Measurements from ENCODE around the gene PHRF1. TPM values are rescaled to one million over a fixed set of nuclear protein-coding genes. Genes with fewer than 3 reads are reported as not detected.

The PHRF1 gene
- total RNA-seq, 2 experiments from 2014 or later = 25.6 to 26.1 TPM

DNA sequence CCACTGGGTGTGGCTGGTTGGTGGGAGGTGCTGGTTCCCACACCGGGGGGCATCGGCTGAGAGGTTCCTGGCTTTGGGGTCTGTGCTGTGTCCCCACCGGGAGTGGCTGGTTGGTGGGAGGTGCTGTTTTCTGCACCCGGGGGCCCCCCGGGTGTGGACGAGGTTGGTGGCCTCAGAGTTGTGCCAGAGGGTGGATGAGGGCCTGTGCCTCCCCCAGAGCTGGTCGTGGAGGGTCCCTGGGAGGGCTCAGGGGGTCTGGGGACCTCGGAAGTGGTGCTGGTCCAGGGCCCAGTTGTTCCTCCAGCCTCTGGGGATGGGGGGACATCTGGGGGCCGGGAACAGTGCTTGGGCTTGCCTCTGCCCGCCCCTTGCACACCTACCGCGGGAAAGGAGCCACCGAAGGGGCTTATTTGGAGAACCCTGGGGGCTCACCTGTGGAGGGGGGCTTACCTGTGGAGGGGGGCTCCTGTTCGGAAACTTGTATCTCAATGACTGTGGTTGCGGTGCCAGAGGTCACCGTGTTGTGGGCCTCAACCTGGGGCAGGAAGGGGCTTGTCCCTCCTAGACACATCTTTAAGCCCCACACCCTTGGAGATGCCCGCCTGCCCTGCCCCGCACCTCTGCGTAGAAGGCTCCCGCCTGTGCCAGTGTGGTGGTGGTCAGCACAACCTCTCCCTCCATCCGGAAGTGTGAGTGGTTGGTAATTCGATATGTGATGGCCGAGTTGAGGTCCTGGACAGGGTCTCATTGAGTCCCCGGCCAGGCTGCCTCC, 42.8 kb downstream of the PHRF1 start:
- Mint-ChIP-seq H3K9me3 (no peaks in the 10 kb centered on the region), H3K27me3 (ENCODE audit: low read depth) (peaks cover 3% of the 10 kb centered on the region), H3K4me3 (no peak overlapping the region), H3K4me1 (ENCODE audit: low read depth) (peaks cover 8% of the 10 kb centered on the region), H3K36me3 (ENCODE audit: low read depth) (peaks cover 10% of the 10 kb centered on the region), H3K27ac (no peak overlapping the region)
- no peak for DNase-seq
- CTCF ChIA-PET = no interaction called here
- intact Hi-C loops (cut with micrococcal nuclease) = no loop called here

DNA sequence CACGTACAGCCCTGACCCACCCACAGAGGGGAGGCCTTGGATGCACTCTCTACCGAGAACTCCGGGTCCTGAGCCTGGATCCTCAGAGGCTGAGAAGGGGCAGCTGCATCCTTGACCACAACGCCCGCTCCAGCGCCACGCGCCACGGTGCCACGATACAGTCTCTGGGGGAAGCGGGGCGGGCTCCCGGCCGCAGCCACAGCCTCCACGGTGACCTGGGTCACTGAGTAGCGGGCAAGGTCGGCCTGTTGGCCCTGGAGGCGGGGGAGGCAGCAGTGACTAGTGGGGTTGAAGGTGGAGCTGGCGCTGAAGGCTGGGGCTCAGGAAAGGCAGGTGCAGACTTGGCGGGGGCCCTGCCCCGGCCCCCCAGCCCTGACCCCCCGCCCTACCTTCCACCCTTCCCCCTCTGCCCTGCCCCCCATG, 43.4 kb downstream of the PHRF1 start:
- Mint-ChIP-seq H3K9me3 (no peaks in the 10 kb centered on the region), H3K27ac (no peak overlapping the region), H3K4me3 (no peak overlapping the region), H3K27me3 (ENCODE audit: low read depth) (peaks cover 3% of the 10 kb centered on the region), H3K36me3 (ENCODE audit: low read depth) (peaks cover 5% of the 10 kb centered on the region), H3K4me1 (ENCODE audit: low read depth) (peaks cover 2% of the 10 kb centered on the region)
- CTCF ChIA-PET = no interaction called here
- intact Hi-C loops (cut with micrococcal nuclease) = no loop called here
- no peak for DNase-seq

DNA sequence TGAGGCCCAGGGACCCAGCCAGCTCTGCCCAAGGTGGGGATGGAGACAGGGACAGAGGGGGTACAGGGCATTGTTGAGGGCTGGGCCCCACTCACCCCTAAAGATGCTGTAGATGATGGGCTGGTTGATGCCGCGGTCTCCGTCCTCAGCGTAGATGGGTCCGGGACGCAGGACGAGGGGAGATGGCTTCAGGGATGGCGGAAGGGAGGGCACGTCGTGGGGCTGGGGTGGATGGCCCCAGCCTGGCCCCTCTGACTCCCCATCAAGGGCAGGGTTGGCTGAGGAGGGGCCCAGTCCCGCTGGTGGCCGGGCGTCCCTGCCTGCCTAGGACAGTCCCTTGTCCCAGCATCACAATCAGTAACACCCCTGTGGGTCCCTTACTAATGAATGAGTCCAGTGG, 43.9 kb downstream of the PHRF1 start:
- intact Hi-C loops (cut with micrococcal nuclease) = no loop called here
- Mint-ChIP-seq H3K27ac (no peak overlapping the region), H3K4me3 (no peak overlapping the region), H3K9me3 (no peaks in the 10 kb centered on the region), H3K4me1 (ENCODE audit: low read depth) (peaks cover 2% of the 10 kb centered on the region), H3K27me3 (ENCODE audit: low read depth) (peaks cover 4% of the 10 kb centered on the region), H3K36me3 (ENCODE audit: low read depth) (peaks cover 5% of the 10 kb centered on the region)
- CTCF ChIA-PET = no interaction called here
- no peak for DNase-seq

DNA sequence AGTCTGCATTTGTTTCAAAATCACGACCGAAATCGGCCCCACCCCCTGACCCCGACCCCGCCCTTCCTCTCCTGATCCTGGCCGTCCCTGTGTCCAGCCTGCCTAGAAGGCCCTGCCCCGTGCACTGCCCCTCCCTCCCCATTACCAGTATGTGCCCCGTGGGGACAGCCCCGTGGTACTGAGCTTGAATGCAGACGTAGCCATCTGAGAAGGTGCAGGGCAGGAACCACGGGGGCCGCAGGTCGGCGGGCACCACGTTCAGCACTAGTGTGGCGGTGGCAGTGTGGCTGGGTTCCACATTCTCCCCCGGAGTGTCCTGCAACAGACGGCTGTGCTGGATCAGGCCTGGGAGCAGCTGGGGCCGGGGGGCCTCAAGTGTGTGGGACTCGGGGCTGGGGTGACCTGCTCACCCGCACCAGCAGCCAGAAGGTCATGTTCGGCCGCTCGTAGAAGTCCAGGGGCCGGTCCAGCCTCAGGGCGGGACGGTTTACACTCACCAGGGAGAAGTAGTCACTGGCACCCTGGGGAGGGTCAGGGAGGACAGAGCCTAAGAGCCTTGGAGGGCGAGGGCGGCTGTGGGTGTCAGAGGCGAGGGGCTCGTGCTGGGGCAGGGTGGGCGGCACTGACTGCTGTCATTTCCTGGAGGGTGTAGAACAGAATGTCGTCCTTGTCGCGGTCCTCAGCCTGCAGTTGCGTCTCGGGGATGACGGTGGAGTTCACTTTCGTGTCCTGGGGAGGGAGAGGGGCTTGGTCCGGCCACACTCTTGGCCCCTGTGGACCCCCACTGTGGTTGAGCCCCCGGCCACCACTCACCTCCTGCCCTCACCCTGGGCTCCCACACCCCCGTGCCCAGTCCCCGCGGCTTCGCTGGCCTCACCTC, 44.9 kb downstream of the PHRF1 start:
- Mint-ChIP-seq H3K27ac (no peak overlapping the region), H3K36me3 (ENCODE audit: low read depth) (peaks cover 2% of the 10 kb centered on the region), H3K4me1 (ENCODE audit: low read depth) (no peaks in the 10 kb centered on the region), H3K4me3 (no peak overlapping the region), H3K27me3 (ENCODE audit: low read depth) (peaks cover 10% of the 10 kb centered on the region), H3K9me3 (no peaks in the 10 kb centered on the region)
- no peak for DNase-seq
- CTCF ChIA-PET = no interaction called here
- intact Hi-C loops (cut with micrococcal nuclease) = no loop called here

DNA sequence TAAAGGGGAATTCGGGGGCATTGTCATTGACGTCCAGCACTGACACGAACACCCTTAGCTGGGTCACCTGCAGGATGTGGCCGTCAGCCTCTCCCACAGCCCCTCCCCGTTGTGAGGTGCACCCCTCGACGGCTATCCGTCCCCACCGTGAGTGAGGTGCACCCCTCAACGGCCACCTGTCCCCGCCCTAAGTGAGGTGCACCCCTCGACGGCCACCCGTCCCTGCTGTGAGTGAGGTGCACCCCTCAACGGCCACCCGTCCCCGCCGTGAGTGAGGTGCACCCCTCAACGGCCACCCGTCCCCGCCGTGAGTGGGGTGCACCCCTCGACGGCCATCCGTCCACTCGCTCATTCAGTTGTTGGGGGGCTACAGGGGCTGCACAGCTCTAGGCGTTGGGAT, 45.6 kb downstream of the PHRF1 start:
- no peak for DNase-seq
- CTCF ChIA-PET = no interaction called here
- Mint-ChIP-seq H3K27me3 (ENCODE audit: low read depth) (peaks cover 16% of the 10 kb centered on the region), H3K36me3 (ENCODE audit: low read depth) (peaks cover 2% of the 10 kb centered on the region), H3K4me3 (no peak overlapping the region), H3K27ac (no peak overlapping the region), H3K9me3 (no peaks in the 10 kb centered on the region), H3K4me1 (ENCODE audit: low read depth) (no peaks in the 10 kb centered on the region)
- intact Hi-C loops (cut with micrococcal nuclease) = no loop called here

DNA sequence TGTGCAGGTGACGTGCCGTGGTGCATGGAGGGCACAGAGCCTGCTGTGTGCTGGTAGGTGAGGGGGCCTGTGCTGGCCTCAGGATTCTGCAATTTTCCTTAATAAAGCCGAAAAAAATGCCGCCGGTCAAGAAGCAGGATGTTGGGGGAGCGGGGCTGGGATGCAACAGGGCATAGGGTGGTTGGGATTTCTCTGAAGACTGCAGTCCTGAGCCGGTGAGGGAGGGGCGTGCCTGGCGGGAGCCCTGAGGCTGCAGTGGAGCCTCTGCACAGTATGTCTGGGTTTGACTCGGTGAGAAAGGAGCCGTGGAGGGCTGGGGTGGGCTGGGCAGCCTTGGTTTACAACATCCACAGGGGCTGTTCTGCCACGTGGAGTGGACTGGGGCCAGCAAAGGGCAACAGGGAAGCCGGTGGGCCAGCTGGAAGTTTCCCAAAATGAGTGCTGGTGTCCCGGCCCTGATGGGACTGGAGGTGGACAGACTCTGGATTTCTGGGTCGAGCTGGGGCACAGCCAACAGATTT, 47.1 kb downstream of the PHRF1 start:
- Mint-ChIP-seq H3K9me3 (no peaks in the 10 kb centered on the region), H3K4me3 (no peak overlapping the region), H3K27ac (no peak overlapping the region), H3K4me1 (ENCODE audit: low read depth) (peaks cover 8% of the 10 kb centered on the region), H3K27me3 (ENCODE audit: low read depth) (peaks cover 24% of the 10 kb centered on the region), H3K36me3 (ENCODE audit: low read depth) (peaks cover 2% of the 10 kb centered on the region)
- DNase-seq = no peak
- CTCF ChIA-PET = interaction anchor here (0.6 kb wide), 1 partner anchor 29 kb away, joined by 4 read pairs; no protein-coding TSS in a partner anchor
- intact Hi-C loops (cut with micrococcal nuclease) = no loop called here

DNA sequence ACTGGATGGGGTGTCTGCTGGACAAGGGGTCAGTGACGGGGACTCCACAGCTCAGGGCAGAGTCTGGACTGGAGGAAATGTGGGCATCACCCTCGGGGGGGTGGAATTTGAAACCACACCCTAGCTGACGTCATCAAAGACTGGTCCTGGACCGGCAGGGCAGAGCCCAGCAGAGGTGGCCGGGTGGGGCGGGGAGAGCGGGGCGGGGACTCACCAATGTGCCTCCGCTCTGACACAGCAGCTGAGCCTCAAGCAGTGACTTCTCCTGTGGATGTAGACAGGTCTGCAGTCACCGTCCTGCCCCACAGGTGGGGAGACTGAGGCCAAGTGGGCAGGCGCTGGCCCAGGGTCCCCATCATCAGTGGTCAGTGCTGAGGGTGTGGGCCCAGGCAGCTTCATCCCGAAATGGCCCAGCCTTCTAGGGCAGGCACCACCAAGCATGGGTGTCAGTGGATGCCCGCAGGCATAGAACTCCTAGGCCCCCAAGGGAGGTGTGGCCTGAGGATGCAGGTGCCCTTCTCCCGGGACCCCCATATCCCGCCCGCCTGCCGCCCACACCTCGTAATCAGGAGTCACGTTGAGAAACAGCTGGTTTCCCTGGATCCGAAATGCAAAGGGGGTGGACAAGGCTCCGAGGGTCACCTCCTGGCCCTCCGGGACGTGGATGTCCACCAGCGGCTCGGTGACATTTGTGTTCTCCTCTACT, 47.9 kb downstream of the PHRF1 start:
- DNase-seq = no peak
- Mint-ChIP-seq H3K4me1 (ENCODE audit: low read depth) (peaks cover 16% of the 10 kb centered on the region), H3K27me3 (ENCODE audit: low read depth) (peaks cover 27% of the 10 kb centered on the region), H3K9me3 (no peaks in the 10 kb centered on the region), H3K4me3 (no peak overlapping the region), H3K27ac (no peak overlapping the region), H3K36me3 (ENCODE audit: low read depth) (peaks cover 3% of the 10 kb centered on the region)
- intact Hi-C loops (cut with micrococcal nuclease) = no loop called here
- CTCF ChIA-PET = interaction anchor here (0.6 kb wide), 1 partner anchor 29 kb away, joined by 4 read pairs; no protein-coding TSS in a partner anchor

DNA sequence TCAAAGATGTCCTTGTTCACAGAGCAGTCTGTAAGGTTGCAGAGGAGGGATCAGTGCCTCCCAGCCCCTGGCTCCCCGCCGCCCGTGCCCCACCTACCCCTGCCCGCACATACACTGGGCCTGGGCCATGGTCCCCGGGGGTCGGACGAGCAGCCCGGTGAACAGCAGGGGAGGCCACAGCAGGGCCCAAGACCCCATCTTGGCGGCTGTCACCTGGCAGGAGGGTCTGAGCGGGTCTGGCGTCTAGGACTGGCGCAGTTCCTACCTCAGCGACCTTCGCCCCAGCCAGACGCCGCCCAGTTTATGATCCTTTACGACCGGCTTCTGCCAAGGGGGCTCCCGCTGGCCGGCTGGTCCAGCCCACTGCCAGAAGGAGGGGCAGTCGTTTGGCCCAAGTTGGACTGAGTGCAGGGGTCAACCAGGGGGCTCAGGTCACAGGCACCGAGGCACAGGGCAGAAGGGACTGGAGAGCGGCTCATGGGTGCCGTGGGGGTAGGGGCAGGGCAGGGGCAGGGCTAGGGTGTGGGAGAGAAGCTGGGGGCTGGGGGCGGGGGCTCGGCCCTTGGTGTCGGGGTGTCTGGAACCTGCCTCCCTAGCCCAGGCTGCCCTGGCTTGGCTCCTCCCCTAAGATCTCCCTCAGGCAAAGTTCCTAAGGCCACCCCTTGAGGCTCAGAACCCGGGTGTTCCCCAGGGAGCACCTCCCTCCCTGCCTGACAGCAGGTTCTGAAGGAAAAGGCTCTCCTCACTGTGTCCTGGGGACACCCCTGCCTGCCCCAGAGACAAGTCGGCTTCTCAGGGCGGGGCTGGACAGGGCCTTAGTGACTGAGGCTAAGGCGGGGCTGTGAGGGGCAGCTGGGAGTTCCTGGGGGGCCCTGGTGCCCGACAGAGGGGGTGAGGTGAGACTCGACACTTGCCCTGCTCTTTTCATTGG, 48.7 kb downstream of the PHRF1 start, which contains the start of gene CDHR5:
CDHR5 (minus strand) TSS at position 251 of the 931 bp plus-strand sequence; CDS start at position 198, 53 bp downstream.
- no peak within 1 kb of the TSS for H3K27ac Mint-ChIP-seq
- CTCF ChIA-PET = no interaction called here
- no peak within 1 kb of the TSS for H3K4me3 Mint-ChIP-seq
- no peak for DNase-seq
- intact Hi-C loops (cut with micrococcal nuclease) = no loop called here
- H3K27me3 Mint-ChIP-seq (ENCODE audit: low read depth) = peaks cover 30% of the 10 kb centered on the region
- H3K9me3 Mint-ChIP-seq = no peaks in the 10 kb centered on the region
- H3K4me1 Mint-ChIP-seq (ENCODE audit: low read depth) = peaks cover 21% of the 10 kb centered on the region
- H3K36me3 Mint-ChIP-seq (ENCODE audit: low read depth) = peaks cover 3% of the 10 kb centered on the region

DNA sequence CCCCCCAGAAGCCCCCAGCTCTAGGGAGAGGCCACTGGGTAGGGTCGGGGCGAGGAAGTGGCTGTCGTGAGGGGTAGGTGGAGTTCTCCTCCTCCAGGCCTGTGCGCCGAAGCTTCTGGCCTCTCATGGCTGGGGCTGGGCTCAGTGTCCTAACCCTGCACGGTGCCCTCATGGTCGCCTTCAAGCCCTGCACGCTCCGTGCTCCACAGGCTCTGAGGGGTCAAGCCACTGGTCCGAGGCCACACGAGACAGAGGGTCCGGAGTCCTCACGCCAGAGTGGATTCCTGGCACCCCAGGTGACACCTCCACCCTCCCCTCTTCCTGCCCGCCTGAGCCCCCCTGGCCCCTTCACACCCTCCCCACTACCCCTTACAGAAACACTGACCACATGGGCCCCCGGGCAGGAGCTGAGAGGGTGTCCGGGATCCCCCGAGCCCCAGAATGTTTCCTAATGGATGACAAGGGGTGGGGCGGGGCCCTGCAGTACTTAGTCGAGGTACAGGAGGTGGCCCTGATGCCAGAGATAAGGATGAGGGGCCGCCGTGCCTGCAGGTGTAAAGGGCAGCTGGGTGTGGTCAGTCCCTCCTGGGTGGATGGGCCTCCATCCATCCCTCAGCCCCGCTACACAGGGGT, 49.5 kb downstream of the PHRF1 start:
- Mint-ChIP-seq H3K4me1 (ENCODE audit: low read depth) (peaks cover 21% of the 10 kb centered on the region), H3K27ac (no peak overlapping the region), H3K4me3 (no peak overlapping the region), H3K36me3 (ENCODE audit: low read depth) (peaks cover 3% of the 10 kb centered on the region), H3K27me3 (ENCODE audit: low read depth) (peaks cover 30% of the 10 kb centered on the region), H3K9me3 (no peaks in the 10 kb centered on the region)
- no peak for DNase-seq
- intact Hi-C loops (cut with micrococcal nuclease) = no loop called here
- CTCF ChIA-PET = no interaction called here

DNA sequence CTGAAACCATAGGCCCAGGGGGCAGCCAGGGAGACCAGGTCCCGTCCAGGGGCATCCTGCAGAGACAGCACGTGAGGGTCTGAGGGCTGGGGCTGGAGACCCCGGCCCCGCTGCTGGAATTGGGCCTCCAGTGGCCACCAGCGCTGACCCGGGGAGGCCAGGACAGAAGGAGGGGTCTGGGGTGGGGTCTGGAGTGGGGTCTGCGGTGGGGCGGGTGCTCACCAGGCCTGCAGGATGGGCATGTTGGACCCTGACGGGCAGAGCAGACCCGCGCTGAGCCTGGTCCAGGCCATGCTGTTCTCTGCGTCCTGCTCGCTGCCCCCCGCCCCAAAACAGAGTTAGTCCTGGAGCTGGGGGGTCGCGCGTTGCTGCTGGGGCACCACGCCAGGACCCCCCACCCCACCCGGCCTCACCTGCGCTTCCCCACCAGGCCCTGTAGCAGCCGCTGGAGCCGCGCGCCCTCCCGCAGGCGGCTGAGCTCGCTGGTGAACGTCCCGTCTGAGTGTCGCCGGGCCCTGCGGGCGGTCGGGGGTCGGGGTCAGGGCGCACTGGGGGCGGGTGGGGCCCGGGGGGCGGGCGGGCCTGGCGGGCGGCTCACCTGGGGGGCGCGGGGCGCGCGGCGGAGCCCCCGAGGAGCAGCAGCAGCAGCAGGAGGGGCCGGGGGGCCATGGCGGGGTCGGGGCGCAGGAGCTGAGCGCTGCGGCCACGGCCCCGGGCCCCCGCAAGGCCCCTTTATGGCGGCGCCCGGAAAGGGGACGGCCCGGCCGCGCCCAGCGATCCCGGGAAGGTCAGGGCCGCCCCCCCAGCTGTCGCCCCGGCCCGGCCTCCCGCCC, 50.4 kb downstream of the PHRF1 start, which contains the start of gene SCT:
SCT (minus strand) TSS at position 707 of the 833 bp plus-strand sequence; CDS start at position 669, 38 bp downstream.
- no peak for DNase-seq
- intact Hi-C loops (cut with micrococcal nuclease) = no loop called here
- Mint-ChIP-seq H3K4me1 (ENCODE audit: low read depth) (peaks cover 21% of the 10 kb centered on the region), H3K4me3 (no peak within 1 kb of the TSS), H3K27me3 (ENCODE audit: low read depth) (peaks cover 30% of the 10 kb centered on the region), H3K9me3 (no peaks in the 10 kb centered on the region), H3K36me3 (ENCODE audit: low read depth) (peaks cover 3% of the 10 kb centered on the region), H3K27ac (no peak within 1 kb of the TSS)
- CTCF ChIA-PET = no interaction called here

All from activated naive CD4-positive, alpha-beta T cell treated with anti-CD3 and anti-CD28 coated beads for 36 hours (primary cell).